C4-2B (cell line): ENCODE data around the gene SPRY1.

Source experiments
- H3K27ac ChIP-seq: fragments of 450-650 bp; 2 replicates; pipeline ENCODE4 v1.5.1; 2017
- ZFX ChIP-seq: fragments of 450-650 bp; IDR thresholded peaks from 2 replicates; pipeline ENCODE4 v1.6.1; 2017
- TF ChIP-seq, protein P1 (sequence below): fragments of 450-650 bp; conservative IDR thresholded peaks from 2 replicates; pipeline ENCODE4 v1.5.1; 2017; ENCODE audit warnings: mild to moderate bottlenecking

The SPRY1 gene

DNA sequence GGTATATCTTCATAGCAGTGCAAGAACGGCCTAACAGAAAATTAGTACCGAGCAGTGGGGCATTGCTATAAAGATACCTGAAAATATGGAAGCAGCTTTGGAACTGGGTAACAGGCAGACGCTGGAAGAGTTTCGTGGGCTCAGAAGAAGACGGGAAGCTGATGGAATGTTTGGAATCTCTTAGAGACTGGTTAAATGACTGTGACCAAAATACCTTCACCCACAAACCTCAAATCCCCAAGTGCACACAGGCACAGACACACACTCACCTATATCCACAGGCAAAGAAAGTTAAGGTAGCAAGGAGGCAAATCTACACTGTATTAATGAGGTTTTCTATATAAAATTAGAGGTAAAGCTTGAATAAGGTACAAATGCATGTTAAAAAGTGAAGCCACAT is 14.6 kb upstream of the SPRY1 start:
- no peak for TF ChIP-seq ZFX
- TF ChIP-seq, protein P1, sequence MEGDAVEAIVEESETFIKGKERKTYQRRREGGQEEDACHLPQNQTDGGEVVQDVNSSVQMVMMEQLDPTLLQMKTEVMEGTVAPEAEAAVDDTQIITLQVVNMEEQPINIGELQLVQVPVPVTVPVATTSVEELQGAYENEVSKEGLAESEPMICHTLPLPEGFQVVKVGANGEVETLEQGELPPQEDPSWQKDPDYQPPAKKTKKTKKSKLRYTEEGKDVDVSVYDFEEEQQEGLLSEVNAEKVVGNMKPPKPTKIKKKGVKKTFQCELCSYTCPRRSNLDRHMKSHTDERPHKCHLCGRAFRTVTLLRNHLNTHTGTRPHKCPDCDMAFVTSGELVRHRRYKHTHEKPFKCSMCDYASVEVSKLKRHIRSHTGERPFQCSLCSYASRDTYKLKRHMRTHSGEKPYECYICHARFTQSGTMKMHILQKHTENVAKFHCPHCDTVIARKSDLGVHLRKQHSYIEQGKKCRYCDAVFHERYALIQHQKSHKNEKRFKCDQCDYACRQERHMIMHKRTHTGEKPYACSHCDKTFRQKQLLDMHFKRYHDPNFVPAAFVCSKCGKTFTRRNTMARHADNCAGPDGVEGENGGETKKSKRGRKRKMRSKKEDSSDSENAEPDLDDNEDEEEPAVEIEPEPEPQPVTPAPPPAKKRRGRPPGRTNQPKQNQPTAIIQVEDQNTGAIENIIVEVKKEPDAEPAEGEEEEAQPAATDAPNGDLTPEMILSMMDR: no peak

GRCh38 chr4:123383566-123383965 is 13.0 kb upstream of the SPRY1 start:
- TF ChIP-seq, protein P1: no peak
- no peak for TF ChIP-seq ZFX
- H3K27ac ChIP-seq: no peak overlapping the region

More for the DNA sequence above, 14.6 kb upstream of the SPRY1 start:
- H3K27ac ChIP-seq: no peak overlapping the region

GRCh38 chr4:123386609-123387008 is 10.0 kb upstream of the SPRY1 start:
- no peak for TF ChIP-seq ZFX
- TF ChIP-seq, protein P1: no peak
- peak overlapping the region; percentile 93 for H3K27ac ChIP-seq

- no peak overlapping the region for H3K27ac ChIP-seq
- TF ChIP-seq ZFX: no peak
- TF ChIP-seq, protein P1: peak; percentile 73
Measured at GRCh38 chr4:123390846-123391456, 5.6 kb upstream of the SPRY1 start.

DNA sequence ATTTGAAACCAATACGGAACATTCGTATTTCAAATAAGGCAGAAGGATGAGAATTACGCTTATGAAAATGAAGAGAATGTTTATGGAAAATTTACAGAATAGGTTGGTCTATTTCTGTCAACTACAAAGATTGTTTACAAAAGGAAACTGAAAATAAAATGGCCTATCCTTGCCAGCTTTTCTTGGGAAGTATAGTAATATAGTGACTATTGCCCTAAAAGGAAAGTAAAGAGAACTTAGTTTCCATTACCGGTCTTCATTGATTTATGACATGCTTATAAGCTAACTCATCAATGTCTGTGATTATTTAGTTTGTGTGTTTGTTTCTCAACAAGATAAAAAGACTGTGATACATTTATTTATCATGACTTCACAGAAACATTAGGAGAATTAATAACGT is 2.9 kb upstream of the SPRY1 start:
- no peak overlapping the region for H3K27ac ChIP-seq
- no peak for TF ChIP-seq ZFX
- TF ChIP-seq, protein P1: no peak

GRCh38 chr4:123397144-123398065 is 810 bp downstream of the SPRY1 start:
- peak overlapping the region; percentile 88 for H3K27ac ChIP-seq

More at GRCh38 chr4:123397144-123398065, 810 bp downstream of the SPRY1 start:
- TF ChIP-seq, protein P1: no peak
- TF ChIP-seq ZFX: no peak
